ENCODE data around the gene RARA.

RARA gene

DNA sequence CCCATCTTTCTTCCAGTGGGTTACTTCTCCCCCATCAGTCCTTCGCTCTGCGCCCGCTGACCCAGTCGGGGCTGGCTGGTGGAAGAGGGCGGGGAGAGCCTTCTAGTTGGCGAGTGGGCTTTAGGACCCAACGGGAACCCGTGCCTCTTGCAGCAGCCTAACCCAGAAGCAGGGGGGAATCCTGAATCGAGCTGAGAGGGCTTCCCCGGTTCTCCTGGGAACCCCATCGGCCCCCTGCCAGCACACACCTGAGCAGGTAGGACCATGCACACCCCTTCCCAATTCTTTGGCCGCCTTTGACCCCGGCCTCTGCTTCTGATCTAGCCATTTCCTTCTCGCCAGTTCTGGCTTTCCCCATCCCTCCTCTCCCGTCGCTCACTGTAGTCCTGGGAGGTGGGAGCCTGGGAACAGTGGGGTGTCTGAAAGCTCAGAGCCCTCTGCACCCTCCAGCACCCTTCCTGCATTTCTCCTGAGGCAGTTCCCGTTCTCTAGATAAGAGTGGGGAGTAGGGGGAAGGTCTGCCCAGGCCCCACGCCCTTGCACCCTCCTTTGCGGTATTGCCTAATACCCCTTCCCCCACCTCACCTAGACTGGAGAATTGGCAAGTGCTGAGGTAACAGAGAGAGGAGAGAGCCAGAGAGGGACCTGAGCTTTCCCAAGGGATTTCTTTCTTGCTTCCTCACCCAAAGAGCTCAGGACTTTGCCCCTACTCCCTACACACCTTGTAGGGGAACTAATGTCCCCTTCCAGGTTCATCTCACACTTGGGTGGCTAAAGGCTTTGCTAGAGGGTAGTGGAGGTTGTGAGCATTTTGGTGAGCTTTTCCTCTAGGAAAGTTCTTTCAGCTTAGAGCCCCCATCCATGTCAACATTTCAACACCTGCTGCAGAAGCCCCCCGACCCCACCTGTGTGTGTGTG lies at the start of gene RARA:
RARA (plus strand) TSS at position 150 of the 918 bp plus-strand sequence. CDS start 22,039 bp downstream, outside the sequence.
- H3K4me3 ChIP-seq (ENCODE audit: low read depth, low read length) = no peak within 1 kb of the TSS
- no peak within 1 kb of the TSS for H3K27ac ChIP-seq (ENCODE audit: low read depth, low read length)
- H3K79me2 ChIP-seq (ENCODE audit: control insufficient read depth, insufficient read depth, low read length, unreplicated experiment) = no peaks in the 10 kb centered on the region
- no peaks in the 10 kb centered on the region for H3K36me3 ChIP-seq (ENCODE audit: insufficient read depth, low read length)
- H2AFZ ChIP-seq (ENCODE audit: low read length, unreplicated experiment) = no peak within 1 kb of the TSS
- H3K4me1 ChIP-seq (ENCODE audit: control insufficient read depth, insufficient read depth, low read length, unreplicated experiment) = peaks cover 74% of the 10 kb centered on the region
- H3K27me3 ChIP-seq (ENCODE audit: insufficient read depth, low read length) = no peaks in the 10 kb centered on the region

DNA sequence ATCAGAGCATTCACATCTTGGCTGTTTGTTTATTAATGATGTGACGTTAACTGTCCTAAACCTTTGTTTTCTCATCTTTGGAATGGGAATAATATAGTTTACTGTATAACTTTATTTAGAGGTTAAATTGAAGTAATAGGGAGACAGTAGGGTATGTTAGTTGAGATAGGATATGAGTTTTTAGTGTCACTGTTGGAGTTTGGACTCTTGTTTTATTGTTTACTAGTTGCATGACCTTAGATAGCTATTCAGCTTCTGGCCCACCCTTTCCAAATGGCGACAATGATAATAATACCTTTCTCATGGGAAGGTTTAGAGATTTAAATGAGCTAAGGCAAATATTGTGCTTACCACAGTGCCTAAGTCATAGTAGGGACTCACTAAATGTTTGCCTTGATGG lies 49.5 kb upstream of the RARA start:
- Histone ChIP-seq H2AFZ (ENCODE audit: low read length, unreplicated experiment) (no peak overlapping the region), H3K4me1 (ENCODE audit: control insufficient read depth, insufficient read depth, low read length, unreplicated experiment) (no peaks in the 10 kb centered on the region), H3K27me3 (ENCODE audit: insufficient read depth, low read length) (no peaks in the 10 kb centered on the region), H3K27ac (ENCODE audit: low read depth, low read length) (no peak overlapping the region), H3K4me3 (ENCODE audit: low read depth, low read length) (no peak overlapping the region), H3K36me3 (ENCODE audit: insufficient read depth, low read length) (peaks cover 18% of the 10 kb centered on the region), H3K79me2 (ENCODE audit: control insufficient read depth, insufficient read depth, low read length, unreplicated experiment) (peaks cover 10% of the 10 kb centered on the region)

DNA sequence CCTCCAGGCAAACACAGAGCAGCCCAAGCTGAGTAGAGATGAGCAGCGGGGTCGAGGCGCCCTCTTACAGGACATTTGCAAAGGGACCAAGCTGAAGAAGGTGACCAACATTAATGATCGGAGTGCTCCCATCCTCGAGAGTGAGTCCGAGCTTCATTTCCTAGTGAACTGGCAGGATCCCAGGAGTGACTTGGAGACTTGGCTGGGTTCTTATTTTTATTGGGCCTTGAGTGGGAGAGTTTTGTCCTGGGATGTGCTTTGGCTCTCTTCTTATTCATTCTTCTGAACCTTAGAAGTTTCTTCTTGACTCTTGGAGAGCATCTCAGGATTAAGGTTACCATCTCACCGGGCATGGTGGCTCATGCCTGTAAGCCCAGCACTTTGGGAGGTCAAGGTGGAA lies 48.5 kb upstream of the RARA start:
- Histone ChIP-seq H3K4me1 (ENCODE audit: control insufficient read depth, insufficient read depth, low read length, unreplicated experiment) (no peaks in the 10 kb centered on the region), H3K27ac (ENCODE audit: low read depth, low read length) (no peak overlapping the region), H3K4me3 (ENCODE audit: low read depth, low read length) (no peak overlapping the region), H3K36me3 (ENCODE audit: insufficient read depth, low read length) (peaks cover 22% of the 10 kb centered on the region), H2AFZ (ENCODE audit: low read length, unreplicated experiment) (no peak overlapping the region), H3K79me2 (ENCODE audit: control insufficient read depth, insufficient read depth, low read length, unreplicated experiment) (peaks cover 3% of the 10 kb centered on the region), H3K27me3 (ENCODE audit: insufficient read depth, low read length) (no peaks in the 10 kb centered on the region)

DNA sequence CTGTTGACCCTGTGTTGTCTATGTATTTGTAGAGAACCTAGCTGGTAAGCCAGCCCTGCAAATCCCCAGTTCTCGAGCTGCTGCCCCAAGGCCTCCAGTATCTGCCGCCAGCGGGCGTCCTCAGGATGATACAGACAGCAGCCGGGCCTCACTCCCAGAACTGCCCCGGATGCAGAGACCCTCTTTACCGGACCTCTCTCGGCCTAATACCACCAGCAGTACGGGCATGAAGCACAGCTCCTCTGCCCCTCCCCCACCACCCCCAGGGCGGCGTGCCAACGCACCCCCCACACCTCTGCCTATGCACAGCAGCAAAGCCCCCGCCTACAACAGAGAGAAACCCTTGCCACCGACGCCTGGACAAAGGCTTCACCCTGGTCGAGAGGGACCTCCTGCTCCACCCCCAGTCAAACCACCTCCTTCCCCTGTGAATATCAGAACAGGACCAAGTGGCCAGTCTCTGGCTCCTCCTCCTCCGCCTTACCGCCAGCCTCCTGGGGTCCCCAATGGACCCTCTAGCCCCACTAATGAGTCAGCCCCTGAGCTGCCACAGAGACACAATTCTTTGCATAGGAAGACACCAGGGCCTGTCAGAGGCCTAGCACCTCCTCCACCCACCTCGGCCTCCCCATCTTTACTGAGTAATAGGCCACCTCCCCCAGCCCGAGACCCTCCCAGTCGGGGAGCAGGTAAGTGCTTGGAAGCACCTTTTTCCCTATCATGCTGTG lies 44.4 kb upstream of the RARA start:
- H3K79me2 ChIP-seq (ENCODE audit: control insufficient read depth, insufficient read depth, low read length, unreplicated experiment) = peaks cover 3% of the 10 kb centered on the region
- H2AFZ ChIP-seq (ENCODE audit: low read length, unreplicated experiment) = no peak overlapping the region
- H3K36me3 ChIP-seq (ENCODE audit: insufficient read depth, low read length) = peaks cover 13% of the 10 kb centered on the region
- no peaks in the 10 kb centered on the region for H3K4me1 ChIP-seq (ENCODE audit: control insufficient read depth, insufficient read depth, low read length, unreplicated experiment)
- H3K4me3 ChIP-seq (ENCODE audit: low read depth, low read length) = no peak overlapping the region
- H3K27me3 ChIP-seq (ENCODE audit: insufficient read depth, low read length) = no peaks in the 10 kb centered on the region
- H3K27ac ChIP-seq (ENCODE audit: low read depth, low read length) = no peak overlapping the region

DNA sequence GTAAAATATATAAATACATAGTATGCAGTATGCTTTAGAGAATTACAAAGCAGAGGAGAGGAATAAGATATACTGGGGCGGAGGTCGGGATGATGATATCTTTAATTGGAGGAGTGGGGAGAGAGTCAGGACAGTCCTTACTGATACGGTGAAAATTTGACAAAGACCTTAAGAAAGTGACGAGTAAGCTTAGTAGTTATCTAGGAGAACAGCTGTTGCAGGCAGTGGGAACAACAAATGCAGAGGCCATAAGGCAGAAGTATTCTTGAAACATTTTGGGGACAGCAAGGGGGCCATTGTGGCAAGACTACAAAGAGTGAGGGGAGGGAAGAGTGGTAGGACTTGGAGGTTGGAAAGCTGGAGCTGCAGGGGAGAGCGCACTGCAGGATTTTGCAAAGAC lies 43.6 kb upstream of the RARA start:
- no peak overlapping the region for H3K4me3 ChIP-seq (ENCODE audit: low read depth, low read length)

DNA sequence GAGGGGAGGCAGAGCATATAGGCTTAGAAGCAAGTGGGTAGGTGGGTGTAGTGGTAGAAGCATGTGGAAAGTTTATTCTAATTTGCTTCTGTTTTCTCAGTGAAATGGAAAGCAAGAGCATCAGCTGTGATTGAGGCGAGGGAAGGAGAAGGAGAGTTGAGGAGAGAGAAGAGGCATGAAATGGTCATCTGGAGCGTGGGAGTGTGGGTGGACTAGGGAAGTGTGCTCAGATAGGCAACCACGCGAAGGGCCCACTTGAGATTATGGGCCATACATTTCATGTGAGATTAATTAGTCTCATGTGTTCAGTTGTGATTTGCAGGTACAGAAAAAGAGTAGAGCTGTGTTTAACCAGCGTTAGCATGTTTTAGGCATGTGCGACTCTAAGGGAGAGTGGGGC lies 42.1 kb upstream of the RARA start:
- Histone ChIP-seq H3K36me3 (ENCODE audit: insufficient read depth, low read length) (peaks cover 8% of the 10 kb centered on the region), H2AFZ (ENCODE audit: low read length, unreplicated experiment) (no peak overlapping the region), H3K27ac (ENCODE audit: low read depth, low read length) (no peak overlapping the region), H3K27me3 (ENCODE audit: insufficient read depth, low read length) (no peaks in the 10 kb centered on the region), H3K79me2 (ENCODE audit: control insufficient read depth, insufficient read depth, low read length, unreplicated experiment) (peaks cover 3% of the 10 kb centered on the region), H3K4me3 (ENCODE audit: low read depth, low read length) (no peak overlapping the region), H3K4me1 (ENCODE audit: control insufficient read depth, insufficient read depth, low read length, unreplicated experiment) (no peaks in the 10 kb centered on the region)

More for the DNA sequence above, 43.6 kb upstream of the RARA start:
- no peak overlapping the region for H3K27ac ChIP-seq (ENCODE audit: low read depth, low read length)
- H3K36me3 ChIP-seq (ENCODE audit: insufficient read depth, low read length) = peaks cover 11% of the 10 kb centered on the region
- H3K27me3 ChIP-seq (ENCODE audit: insufficient read depth, low read length) = no peaks in the 10 kb centered on the region
- H2AFZ ChIP-seq (ENCODE audit: low read length, unreplicated experiment) = no peak overlapping the region
- H3K79me2 ChIP-seq (ENCODE audit: control insufficient read depth, insufficient read depth, low read length, unreplicated experiment) = peaks cover 3% of the 10 kb centered on the region
- H3K4me1 ChIP-seq (ENCODE audit: control insufficient read depth, insufficient read depth, low read length, unreplicated experiment) = no peaks in the 10 kb centered on the region

DNA sequence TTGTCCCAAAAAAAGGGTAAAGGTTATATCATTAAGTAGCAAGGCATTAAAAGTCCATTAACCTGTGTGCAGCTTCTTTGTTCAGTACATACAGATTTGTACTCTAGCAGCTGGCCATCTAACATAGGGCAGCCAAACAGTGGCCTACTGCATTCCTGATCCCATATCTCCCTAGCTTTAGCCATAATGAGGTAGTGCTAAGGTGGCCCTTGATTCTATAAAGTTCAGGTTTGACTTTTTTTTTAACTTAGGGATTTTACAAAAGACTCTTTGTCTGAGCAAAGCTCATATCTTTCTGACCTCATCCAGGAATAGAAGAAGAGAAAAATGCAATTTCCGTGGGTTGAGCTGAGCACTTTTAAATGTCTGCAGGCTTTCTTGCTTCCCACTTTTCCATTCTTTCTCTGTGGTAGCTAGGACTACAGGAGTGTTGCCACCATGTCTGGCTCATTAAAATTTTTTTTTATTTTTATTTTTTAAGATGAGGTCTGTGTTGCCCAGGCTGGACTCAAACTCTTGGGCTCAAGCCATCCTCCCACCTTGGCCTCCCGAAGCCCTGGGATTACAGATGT lies 40.8 kb upstream of the RARA start:
- H3K4me3 ChIP-seq (ENCODE audit: low read depth, low read length) = no peak overlapping the region
- no peaks in the 10 kb centered on the region for H3K79me2 ChIP-seq (ENCODE audit: control insufficient read depth, insufficient read depth, low read length, unreplicated experiment)
- H3K36me3 ChIP-seq (ENCODE audit: insufficient read depth, low read length) = peaks cover 4% of the 10 kb centered on the region

DNA sequence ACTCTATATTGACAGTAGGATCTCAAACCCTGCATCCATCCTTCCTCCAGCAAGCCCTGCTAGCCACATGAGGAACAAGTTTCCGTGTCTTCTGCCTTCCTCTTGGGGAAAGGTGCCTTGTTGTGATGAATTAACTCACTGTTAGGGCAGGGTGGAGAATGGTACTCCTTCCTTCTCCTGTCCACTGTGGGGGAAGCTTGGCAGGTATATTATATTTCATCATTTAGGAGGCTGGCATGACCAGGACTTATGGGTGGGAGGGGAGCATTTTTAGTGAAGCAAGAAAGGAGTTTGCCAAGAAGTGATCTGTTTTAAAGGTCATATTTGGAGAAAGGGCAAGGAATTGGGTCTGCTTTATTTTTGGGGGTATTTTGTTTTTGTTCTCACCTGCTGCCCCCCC lies 30.6 kb upstream of the RARA start:
- H3K4me1 ChIP-seq (ENCODE audit: control insufficient read depth, insufficient read depth, low read length, unreplicated experiment) = peaks cover 9% of the 10 kb centered on the region
- no peak overlapping the region for H2AFZ ChIP-seq (ENCODE audit: low read length, unreplicated experiment)
- H3K4me3 ChIP-seq (ENCODE audit: low read depth, low read length) = no peak overlapping the region
- H3K36me3 ChIP-seq (ENCODE audit: insufficient read depth, low read length) = peaks cover 21% of the 10 kb centered on the region
- no peaks in the 10 kb centered on the region for H3K79me2 ChIP-seq (ENCODE audit: control insufficient read depth, insufficient read depth, low read length, unreplicated experiment)
- no peaks in the 10 kb centered on the region for H3K27me3 ChIP-seq (ENCODE audit: insufficient read depth, low read length)
- H3K27ac ChIP-seq (ENCODE audit: low read depth, low read length) = no peak overlapping the region

More for the DNA sequence above, 40.8 kb upstream of the RARA start:
- H2AFZ ChIP-seq (ENCODE audit: low read length, unreplicated experiment) = no peak overlapping the region
- no peak overlapping the region for H3K27ac ChIP-seq (ENCODE audit: low read depth, low read length)
- no peaks in the 10 kb centered on the region for H3K4me1 ChIP-seq (ENCODE audit: control insufficient read depth, insufficient read depth, low read length, unreplicated experiment)
- no peaks in the 10 kb centered on the region for H3K27me3 ChIP-seq (ENCODE audit: insufficient read depth, low read length)

DNA sequence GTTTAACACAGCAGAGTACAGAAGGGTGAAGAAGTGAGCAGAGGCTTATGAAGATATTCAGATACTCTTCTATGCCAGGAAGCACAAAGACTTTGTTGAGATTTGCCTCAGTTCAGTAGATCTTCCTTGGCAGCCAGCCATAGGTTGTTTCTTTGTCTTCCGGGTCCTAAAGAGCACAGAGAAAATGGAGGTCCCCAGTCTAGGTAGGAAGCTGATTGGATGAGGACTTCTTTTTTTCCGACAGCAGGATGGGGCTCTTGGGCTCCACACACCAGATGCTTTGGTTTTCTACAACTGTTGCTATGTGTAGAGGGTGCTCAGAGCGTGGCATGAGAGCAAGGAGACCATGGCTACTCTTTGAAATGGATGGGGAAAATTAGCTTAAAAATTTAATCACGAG lies 29.6 kb upstream of the RARA start:
- H3K4me3 ChIP-seq (ENCODE audit: low read depth, low read length) = no peak overlapping the region
- no peak overlapping the region for H2AFZ ChIP-seq (ENCODE audit: low read length, unreplicated experiment)
- H3K27ac ChIP-seq (ENCODE audit: low read depth, low read length) = no peak overlapping the region
- no peaks in the 10 kb centered on the region for H3K79me2 ChIP-seq (ENCODE audit: control insufficient read depth, insufficient read depth, low read length, unreplicated experiment)
- no peaks in the 10 kb centered on the region for H3K27me3 ChIP-seq (ENCODE audit: insufficient read depth, low read length)
- peaks cover 15% of the 10 kb centered on the region for H3K36me3 ChIP-seq (ENCODE audit: insufficient read depth, low read length)
- H3K4me1 ChIP-seq (ENCODE audit: control insufficient read depth, insufficient read depth, low read length, unreplicated experiment) = peaks cover 17% of the 10 kb centered on the region

DNA sequence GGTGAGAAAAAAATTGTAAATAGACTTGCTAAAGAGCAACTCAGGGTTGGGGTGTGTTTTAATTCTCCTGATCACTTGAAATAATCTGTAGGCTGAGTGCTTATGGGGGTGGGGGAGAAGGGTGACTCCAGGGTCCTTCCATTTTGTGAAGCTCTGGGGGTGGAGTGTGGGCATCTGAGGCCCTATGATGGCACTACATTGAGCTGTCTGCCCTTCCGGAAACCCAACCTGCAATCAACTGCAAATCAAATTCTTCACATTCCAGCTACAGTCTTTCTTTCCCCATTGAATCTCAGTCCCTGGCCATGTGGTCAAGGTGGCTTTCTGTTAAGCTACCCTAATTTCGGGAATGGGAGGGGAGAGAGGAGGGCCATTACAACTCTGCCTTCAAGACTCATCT lies 27.3 kb upstream of the RARA start:
- H2AFZ ChIP-seq (ENCODE audit: low read length, unreplicated experiment) = no peak overlapping the region
- H3K27me3 ChIP-seq (ENCODE audit: insufficient read depth, low read length) = no peaks in the 10 kb centered on the region
- no peaks in the 10 kb centered on the region for H3K79me2 ChIP-seq (ENCODE audit: control insufficient read depth, insufficient read depth, low read length, unreplicated experiment)
- peaks cover 25% of the 10 kb centered on the region for H3K4me1 ChIP-seq (ENCODE audit: control insufficient read depth, insufficient read depth, low read length, unreplicated experiment)
- H3K27ac ChIP-seq (ENCODE audit: low read depth, low read length) = no peak overlapping the region
- peaks cover 15% of the 10 kb centered on the region; the same call in 1 of the 2 replicates for H3K36me3 ChIP-seq (ENCODE audit: insufficient read depth, low read length)
- no peak overlapping the region for H3K4me3 ChIP-seq (ENCODE audit: low read depth, low read length)

Measured in ACC112 (cell line).